Endometrial microvascular endothelial cells (primary cell): Measurements from ENCODE around the gene PCDH15. TPM values are rescaled to one million over a fixed set of nuclear protein-coding genes. Genes with fewer than 3 reads are reported as not detected.
"Not testable (repeated sequence)": the region's sequence is repeated elsewhere in the genome, so short reads cannot be mapped to it uniquely, and the experiment has no call there.

Experiments
- in situ Hi-C: cut with HindIII; loops from 2 replicates; pipeline ENCODE4 v1.10.0; 2017; ENCODE audit warnings: low sequenced_read_pairs, low pct_unique_long_range_greater_than_20kb; ENCODE audit errors: inconsistent ontology term
- total RNA-seq: library from RNA; depleted of rRNA; stranded (reverse); fragments of >200 nt; gene quantifications from one replicate; pipeline ENCODE4 v1.2.3, GENCODE V29; 2015; ENCODE audit errors: inconsistent ontology term

The PCDH15 gene
- total RNA-seq, 1 donor from 2014 or later: not detected

DNA sequence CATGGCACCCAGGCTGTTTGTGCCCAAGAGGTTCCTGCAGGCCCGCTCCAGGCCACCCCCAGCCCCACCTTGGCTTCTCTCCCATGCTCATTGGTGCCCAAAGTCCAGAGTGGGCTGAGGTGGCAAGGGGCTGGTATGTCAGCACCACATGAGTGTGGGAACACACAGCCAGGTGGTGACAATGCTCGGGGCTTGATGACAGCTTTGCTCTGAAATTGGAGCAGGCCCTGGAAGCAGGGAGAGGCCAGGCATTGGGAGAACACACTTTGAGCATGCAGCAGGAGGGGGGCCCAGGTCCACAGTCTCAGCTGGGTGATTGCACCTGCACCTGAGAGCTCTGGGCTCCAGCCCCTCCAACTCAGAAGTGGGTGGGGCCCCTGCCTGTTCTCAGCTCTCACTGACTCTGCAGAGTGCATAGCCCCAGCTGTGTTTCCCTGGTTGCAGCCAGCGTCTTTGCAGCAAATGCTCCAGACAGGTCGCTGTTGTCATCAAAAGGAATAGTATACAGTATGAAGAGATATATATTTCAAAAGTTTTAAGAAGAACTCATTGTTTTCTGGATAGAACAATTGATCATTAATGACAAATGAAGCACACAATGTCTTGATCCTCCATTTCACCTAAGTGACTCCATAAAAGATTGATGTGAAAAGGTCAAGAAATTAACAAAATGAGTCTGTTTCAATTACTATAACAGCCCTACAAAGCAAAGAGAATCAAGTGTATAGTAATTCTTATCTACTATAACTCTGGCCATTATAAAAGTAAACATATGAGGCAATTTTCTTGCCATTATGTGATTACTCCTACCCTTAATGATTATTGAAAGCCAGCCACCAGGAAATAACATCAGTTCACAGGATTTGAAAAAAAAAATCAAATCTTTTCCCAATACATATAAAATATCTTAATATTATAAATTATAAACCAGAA is 848.1 kb downstream of the PCDH15 start:
- in situ Hi-C loops: no loop called here

DNA sequence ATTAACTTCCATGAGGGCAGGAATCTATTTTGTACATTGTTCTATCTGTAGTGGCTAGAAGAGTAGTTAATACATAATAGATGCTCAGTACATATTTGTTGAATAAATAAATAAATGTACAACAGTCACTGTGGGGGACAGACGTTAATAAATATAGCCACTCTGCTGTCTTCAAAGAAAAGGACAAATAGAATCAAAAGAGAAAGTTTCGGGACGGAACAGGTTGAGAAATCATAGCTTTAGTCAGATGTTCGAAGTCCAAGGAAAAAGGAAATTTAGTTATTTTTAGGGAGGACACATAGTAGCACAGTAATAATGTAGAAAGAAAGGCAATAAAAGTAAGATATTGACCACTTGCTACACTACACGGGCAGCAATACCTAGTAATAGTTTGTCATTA is 861.4 kb downstream of the PCDH15 start:
- in situ Hi-C loops: no loop called here

DNA sequence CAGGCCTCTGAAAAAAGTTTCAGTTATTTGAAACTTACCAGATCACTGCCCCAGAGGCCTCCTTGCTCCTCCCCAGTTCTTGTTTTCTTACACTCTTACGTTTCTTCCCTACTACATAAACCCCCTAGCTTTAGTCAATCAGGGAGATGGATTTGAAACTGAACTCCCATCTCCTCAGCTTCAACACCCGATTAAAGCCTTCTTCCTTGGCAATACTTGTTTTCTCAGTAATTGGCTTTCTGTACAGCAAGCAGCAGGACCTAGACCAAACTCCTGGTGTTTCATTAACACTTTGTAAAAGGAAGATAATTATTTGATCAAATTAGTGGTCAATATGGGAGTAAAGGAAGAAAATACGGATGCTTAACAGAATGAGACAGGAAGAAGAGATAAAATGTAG is 870.4 kb downstream of the PCDH15 start:
- in situ Hi-C loops: no loop called here

DNA sequence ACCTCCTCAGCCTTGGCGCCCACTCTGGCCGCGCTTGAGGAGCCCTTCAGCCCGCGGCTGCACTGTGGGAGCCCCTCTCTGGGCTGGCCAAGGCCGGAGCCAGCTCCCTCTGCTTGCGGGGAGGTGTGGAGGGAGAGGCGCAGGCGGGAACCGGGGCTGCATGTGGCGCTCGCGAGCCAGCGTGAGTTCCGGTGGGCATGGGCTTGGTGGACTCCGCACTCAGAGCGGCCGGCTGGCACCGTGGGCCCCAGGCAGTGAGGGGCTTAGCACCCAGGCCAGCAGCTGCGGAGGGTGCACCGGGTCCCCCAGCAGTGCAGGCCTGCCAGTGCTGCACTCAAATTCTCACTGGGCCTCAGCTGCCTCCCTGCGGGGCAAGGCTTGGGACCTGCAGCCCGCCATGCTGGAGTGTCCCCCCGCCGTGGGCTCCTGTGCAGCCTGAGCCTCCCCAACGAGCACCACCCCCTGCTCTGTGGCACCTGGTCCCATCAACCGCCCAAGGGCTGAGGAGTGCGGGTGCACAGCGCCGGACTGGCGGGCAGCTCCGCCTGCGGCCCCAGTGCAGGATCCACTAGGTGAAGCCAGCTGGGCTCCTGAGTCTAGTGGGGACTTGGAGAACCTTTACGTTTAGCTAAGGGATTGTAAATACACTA is 876.9 kb downstream of the PCDH15 start:
- in situ Hi-C loops: not testable (repeated sequence)

DNA sequence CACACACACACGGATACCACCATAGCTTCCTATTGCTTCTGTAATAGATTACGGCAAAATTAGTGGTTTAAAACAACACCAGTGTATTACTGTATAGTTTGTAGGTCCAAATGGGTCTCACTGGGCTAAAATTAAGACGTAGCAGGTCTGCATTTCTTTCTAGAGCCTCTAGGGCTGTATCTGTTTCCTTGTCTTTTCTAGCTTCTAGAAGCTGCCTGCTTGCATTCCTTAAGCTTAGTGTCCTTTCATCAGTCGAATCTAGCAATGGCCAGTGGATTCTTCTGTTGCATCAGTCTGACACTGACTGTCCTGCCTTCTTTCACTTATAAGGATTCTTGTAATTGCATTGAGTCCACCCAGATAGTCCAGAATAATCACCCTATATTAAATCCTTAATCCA is 882.3 kb downstream of the PCDH15 start:
- in situ Hi-C loops: no loop called here

DNA sequence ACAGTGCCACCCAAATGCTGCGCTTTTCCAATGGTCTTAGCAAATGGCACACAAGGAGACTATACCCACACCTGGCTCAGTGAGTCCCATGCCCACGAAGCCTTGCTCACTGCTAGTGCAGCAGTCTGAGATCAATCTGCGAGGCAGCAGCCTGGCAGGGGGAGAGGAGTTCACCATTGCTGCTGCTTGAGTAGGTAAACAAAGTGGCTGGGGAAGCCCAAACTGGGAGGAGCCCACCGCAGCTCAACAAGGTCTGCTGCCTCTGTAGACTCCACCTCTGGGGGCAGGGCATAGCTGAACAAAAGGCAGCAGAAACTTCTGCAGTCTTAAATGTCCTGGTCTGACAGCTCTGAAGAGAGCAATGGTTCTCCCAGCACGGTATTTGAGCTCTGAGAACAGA is 891.2 kb downstream of the PCDH15 start:
- in situ Hi-C loops: no loop called here

DNA sequence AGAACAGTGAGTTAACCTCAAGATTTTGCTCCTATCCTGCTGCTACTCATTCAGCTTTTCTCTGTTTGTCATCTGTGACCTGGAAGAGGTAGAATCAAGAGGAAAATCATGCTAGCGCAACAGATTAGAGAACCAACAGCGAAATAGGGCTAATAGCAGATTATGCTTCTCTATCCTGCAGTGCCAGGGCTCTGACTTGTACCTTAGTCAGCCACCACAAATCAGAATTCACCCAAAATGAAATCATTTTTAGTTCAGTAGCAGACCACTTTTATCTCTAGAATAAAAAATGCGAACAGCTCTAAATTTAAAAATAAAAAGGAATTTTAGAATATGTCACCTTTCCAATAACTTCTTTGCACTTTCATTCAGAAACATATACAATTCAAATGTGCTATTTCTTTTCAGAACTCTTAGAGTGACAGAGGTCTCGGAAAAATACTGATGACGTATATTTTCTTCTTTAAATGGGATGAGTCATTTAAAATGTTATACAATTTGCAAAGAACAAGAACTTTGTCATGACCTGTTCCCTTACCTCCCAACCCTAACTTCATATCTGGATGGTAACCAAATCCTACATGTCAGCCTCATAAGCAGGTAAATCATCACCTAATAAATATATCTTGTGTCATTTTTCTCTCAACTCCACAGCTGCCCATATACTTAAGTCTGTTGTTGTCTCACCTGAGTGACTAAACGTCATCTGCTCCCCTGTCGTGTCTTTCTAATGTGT is 896.4 kb downstream of the PCDH15 start:
- in situ Hi-C loops: no loop called here

DNA sequence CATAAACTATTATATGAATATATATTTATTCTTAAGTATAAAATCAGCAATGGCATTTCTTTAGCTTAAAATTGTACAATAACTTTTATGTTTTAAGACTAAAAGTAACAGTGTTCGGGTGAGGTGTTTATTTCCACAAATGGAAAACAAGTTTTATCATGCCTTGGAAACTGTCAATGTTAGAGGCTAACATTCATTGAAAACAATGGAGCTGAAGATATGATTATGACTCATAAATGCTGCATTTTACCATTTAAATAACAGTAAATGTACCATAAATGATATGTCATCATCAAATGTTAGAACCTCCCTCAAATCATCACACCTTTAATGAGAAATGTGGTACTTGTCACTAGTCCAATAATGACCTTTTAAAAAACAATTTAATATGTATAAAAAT is 897.3 kb downstream of the PCDH15 start:
- in situ Hi-C loops: no loop called here

DNA sequence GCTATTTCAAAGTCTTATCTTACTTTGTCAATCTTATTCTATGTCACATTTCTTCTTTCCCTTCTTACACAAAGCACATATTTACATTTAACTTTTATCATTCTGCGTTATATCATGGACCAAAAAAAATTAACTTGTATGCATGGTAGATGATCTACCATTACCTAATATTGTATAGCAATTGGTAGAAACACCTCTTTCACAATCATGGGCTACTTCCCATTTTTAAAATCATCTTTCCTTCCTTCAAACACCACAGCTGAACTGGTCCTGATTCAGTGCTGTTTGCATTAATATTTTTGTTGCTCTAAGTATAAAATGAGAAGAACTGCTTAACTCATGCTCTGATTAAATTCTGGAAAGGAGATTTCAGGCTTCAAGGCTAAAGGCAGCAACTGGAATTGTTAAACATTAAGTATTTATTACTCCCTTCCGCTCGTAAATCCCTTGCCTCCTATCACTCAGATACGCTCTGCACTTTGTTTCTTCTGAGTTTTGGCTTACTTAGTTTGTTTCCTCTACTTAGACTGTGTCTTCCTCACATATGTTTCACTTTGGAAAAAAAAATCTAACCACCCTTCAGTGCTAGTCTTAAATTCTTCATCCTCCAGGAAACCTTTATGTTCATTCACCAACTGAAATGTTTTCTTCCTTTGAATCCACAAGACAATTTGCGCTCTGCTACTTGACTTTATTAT is 901.4 kb downstream of the PCDH15 start:
- in situ Hi-C loops: no loop called here

DNA sequence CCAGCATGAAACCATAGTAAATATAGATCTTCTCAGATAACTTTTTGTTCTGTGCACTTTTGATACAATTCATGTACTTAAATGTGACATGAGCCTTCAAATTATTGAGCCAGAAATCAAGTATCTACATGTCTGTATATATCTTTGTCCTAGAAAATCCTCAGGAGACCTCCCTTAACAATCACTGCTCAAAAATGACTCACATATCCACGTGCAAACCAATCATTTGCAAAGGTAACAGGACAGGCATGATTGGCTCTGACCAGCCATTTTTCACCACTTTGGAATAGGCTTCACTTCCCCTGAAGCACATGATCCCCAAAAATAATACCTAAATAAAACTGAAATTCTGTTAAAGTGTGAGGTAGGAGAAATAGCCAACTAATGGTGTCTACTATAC is 902.5 kb downstream of the PCDH15 start:
- in situ Hi-C loops: no loop called here

DNA sequence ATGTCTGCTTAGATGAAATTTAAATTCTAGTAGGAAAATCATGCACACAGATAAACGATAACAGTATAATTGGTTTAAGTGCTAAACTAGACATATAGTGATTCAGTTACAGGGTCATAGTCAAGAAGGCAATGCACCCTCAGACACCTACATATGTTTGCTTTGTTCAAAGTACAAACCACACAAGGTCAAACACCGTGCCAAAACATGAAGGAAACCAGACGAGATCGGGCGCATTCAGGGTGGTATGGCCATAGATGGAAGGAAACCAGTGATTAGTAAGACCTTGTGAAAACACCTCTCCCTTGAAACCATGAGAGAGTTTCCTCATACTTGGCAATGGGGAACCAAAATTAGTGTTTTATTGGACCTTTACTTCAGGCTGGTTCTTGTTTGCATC is 906.9 kb downstream of the PCDH15 start:
- in situ Hi-C loops: no loop called here

DNA sequence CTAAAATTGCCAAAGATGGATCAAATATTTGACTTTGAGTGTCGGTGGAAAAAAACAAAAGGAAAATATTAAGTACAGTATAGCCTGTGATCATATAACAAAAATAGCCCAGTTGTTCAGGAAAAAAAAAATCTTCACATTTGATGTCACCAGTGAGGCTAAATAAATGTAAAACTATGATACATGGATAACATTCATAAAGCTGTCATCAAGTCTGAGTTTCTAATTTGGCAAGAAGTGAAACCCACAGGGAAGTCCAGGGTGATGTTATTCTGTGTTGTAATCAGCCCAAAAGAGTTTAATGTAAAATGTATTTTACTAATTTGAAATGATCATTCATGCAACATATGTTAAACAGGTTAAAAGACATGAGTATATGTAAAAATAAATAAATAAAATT is 908.0 kb downstream of the PCDH15 start:
- in situ Hi-C loops: no loop called here

DNA sequence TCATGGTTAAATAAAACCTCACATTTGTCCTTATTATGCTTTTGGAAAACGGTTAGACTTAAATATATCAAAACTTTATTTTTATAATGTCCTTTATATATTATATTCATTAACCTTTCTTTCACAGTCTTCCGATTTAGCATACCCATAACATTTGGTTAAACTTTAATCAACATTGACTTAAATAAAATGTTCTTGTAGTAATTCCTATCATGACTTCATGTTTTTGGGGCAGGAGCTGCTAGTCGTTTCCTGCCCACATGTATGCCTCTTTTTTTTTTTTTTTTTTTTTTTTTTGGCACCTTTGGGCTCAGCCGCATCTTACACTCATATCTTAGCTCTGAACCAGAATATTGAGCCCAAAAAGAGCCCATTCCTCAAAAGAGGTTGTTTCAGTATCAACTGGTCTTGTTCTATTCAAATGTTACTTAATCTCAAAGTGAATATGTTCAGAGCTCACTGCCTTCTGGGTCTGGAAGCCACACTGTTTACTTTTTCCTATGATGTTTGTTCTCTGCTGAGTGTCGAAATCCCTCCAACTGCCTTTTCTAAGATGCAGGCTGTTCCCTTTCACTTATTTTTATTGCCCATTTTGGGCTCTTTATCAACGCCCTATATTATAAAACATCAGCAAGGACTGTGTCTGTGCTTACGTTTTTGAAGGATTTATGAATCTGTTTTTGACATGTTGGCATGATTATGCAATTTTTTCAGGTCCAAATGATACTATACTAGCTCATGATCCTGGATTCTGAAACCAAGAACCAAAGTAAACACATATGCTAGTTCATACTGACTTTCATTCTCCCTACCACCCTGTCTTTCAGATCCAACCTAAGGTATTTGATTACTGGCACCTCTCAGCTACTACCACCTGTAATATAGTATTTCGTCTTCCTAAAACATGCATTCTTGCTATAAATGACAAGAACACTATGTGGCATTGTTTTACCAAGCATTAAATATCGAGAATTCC is 914.4 kb downstream of the PCDH15 start:
- in situ Hi-C loops: no loop called here

DNA sequence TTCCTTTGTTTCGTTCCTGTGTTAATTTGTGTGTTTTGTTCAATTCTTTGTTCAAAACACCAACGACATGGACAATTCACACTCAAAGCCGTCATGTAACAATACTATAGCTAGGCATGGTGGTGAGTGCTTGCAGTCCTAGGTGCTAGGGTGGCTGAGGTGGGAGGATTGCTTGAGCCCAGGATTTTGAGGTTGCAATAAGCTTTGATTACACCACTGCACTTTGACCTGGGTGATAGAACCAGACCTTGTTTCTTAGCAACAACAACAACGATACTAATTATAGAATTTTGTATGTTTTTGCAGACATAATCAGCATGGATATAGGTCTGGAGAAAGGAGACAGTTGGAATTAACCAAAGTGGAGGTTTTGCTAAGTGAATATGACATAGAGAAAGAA is 936.2 kb downstream of the PCDH15 start:
- in situ Hi-C loops: no loop called here

DNA sequence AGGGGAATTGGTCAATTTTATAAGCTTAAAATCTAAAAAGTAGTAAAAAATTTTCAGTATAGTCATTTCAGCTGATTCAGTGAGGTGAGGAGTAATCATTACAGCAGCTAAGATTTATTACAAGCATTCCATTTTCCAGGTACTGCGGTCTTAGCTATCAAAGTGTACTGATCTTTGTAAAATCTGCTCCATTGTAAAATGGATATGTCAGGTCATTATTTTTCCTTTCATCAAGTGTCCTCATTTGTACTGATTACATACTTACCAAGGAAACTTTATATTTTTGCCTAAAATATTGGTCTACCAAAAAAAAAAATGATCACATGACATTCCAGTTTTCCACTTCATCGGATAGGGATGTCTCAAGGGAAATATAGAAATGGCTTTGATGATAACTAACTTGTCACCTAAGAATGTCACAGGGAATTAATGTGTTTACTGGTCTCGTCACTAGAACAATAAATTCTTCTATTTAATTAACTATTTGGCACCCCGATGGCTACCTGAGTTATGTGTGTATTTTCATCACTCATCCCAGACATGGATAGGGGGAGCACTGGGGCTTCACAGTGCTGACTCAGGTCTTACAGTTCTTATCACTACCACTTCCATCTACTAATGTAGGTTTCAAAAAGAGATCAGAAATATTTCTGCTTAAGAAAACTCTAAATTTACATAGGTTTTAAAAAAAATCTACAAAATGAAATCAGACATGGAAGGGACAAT is 948.4 kb downstream of the PCDH15 start:
- in situ Hi-C loops: no loop called here

DNA sequence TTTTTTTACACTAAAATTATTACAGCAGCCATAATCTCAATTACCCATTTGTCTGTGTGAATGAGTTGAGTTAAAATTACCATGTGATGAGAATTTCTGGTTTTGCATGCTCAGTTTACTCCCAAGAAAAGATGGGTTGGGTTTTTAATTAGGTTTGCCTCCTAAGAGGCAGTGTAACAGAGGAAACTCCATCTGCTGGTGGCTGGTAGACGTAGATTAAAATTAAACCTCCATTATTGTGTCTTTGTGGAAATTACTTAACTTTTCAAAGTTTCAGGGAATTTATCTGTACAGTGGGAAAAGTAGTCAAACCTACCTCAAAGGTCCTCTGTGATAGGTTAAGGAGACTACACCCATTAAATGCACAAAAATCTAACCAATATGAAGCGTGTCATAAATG is 954.2 kb downstream of the PCDH15 start:
- in situ Hi-C loops: no loop called here

DNA sequence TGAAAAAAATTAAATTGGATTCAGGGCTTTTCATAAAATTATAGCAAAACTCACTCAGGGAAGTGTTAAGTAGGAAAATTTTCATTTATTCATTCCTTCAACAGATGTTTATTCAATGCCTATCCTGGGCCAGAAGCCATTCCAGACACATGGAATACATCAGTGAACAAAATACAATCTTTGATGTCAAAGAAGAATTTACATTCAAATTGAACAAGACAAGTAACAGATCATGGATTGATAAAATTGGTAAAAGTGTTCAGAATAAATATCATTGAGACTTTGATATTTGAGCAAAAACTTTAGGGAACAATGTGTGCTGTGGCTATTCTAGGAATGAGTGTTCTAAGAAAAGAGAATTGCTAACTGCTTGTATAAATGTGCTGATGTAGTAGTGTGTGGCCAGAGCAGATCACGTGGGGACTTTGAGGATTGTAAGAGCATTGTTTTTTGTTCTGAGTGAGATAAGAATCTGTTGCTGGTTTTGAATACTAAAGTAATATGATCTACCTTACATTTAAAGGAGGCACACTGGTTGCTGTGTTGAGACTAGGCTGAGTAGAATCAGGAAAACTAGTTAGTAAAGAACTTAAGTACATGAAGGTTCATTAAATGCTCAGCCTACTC is 957.2 kb downstream of the PCDH15 start:
- in situ Hi-C loops: no loop called here
